Brain pericyte (primary cell): ENCODE measurements around the gene MAPK11.
A peak's percentile ranks its signal among the peaks of the same experiment; 100 is the strongest.

Experiments used
- DNase-seq: peaks from one replicate; pipeline ENCODE4 v3.0.0-alpha.2; 2012; ENCODE audit warnings: low read depth, low spot score

The MAPK11 gene

GRCh38 chr22:50307890-50308596 lies 37.9 kb upstream of the MAPK11 start:
- DNase-seq = no peak

- DNase-seq = no peak
These were observed 36.9 kb upstream of the MAPK11 start, which contains the start of gene PLXNB2 for GRCh38 chr22:50306753-50307749. TSS of gene PLXNB2 (minus strand) at chr22:50307646. CDS start at chr22:50290584, 17,062 bp downstream.

- DNase-seq = peak; percentile 53
These were observed 35.9 kb upstream of the MAPK11 start for GRCh38 chr22:50305923-50306566.

GRCh38 chr22:50305393-50305922 lies 35.3 kb upstream of the MAPK11 start:
- no peak for DNase-seq

- no peak for DNase-seq
These were observed 34.6 kb upstream of the MAPK11 start for GRCh38 chr22:50304528-50305392.

- no peak for DNase-seq
These were observed 33.8 kb upstream of the MAPK11 start for GRCh38 chr22:50303848-50304527.

- no peak for DNase-seq
These were observed 33.3 kb upstream of the MAPK11 start for GRCh38 chr22:50303515-50303847.

- no peak for DNase-seq
These were observed 32.4 kb upstream of the MAPK11 start for GRCh38 chr22:50302564-50302963.

- DNase-seq = no peak
These were observed 31.9 kb upstream of the MAPK11 start for GRCh38 chr22:50302041-50302541.

- DNase-seq = no peak
These were observed 31.4 kb upstream of the MAPK11 start for GRCh38 chr22:50301581-50301991.

- no peak for DNase-seq
These were observed 30.6 kb upstream of the MAPK11 start for GRCh38 chr22:50300620-50301257.

GRCh38 chr22:50299785-50300619 lies 29.8 kb upstream of the MAPK11 start:
- DNase-seq = no peak

GRCh38 chr22:50298937-50299784 lies 29.0 kb upstream of the MAPK11 start:
- DNase-seq = no peak

- DNase-seq = no peak
These were observed 28.1 kb upstream of the MAPK11 start for GRCh38 chr22:50298266-50298637.

GRCh38 chr22:50297510-50298265 lies 27.5 kb upstream of the MAPK11 start:
- no peak for DNase-seq

- DNase-seq = no peak
These were observed 26.7 kb upstream of the MAPK11 start for GRCh38 chr22:50296658-50297490.
